HG03469 (cell line): ENCODE results near the gene MMP25.

ENCODE experiments used
- ATAC-seq: cut with Tn5 transposase; IDR thresholded peaks from one replicate; pipeline ENCODE4 v1.9.1; 2021; ENCODE audit warnings: mild to moderate bottlenecking, moderate library complexity, moderate number of reproducible peaks; ENCODE audit not compliant: unreplicated experiment

MMP25 gene

GRCh38 chr16:3089717-3090592 is 43.6 kb downstream of the MMP25 start:
- no peak for ATAC-seq

GRCh38 chr16:3091551-3091950 is 45.2 kb downstream of the MMP25 start:
- no peak for ATAC-seq

GRCh38 chr16:3092501-3092941 is 46.2 kb downstream of the MMP25 start:
- no peak for ATAC-seq

GRCh38 chr16:3094289-3095027 is 48.1 kb downstream of the MMP25 start:
- ATAC-seq: no peak

- no peak for ATAC-seq
Observed at GRCh38 chr16:3095869-3096268, 49.5 kb downstream of the MMP25 start.

- ATAC-seq: no peak
Observed at GRCh38 chr16:3096362-3096761, 50.0 kb downstream of the MMP25 start.

GRCh38 chr16:3097266-3097665 is 50.9 kb downstream of the MMP25 start:
- no peak for ATAC-seq

GRCh38 chr16:3098459-3099394 is 52.4 kb downstream of the MMP25 start, which contains the start of gene ZSCAN10:
TSS of gene ZSCAN10 (minus strand) at chr16:3099294. CDS start at chr16:3092937, 6,357 bp downstream.
- ATAC-seq: no peak

- ATAC-seq: no peak
Observed at GRCh38 chr16:3099395-3099731, 53.0 kb downstream of the MMP25 start.

GRCh38 chr16:3099732-3100499 is 53.6 kb downstream of the MMP25 start:
- ATAC-seq: no peak

GRCh38 chr16:3101018-3101840 is 54.9 kb downstream of the MMP25 start:
- no peak for ATAC-seq

- ATAC-seq: no peak
Observed at GRCh38 chr16:3101841-3102470, 55.6 kb downstream of the MMP25 start.

- peak; percentile 46 for ATAC-seq
Observed at GRCh38 chr16:3106205-3106928, 60.0 kb downstream of the MMP25 start.
